Activated CD4-positive, alpha-beta T cell treated with anti-CD3 and anti-CD28 coated beads, Interleukin-2, amount 10 ng/mL, durations not matched to agents 7 days and 5 days (primary cell): ENCODE measurements around the gene ICA1L. TPM values are rescaled to one million over a fixed set of nuclear protein-coding genes. Genes with fewer than 3 reads are reported as not detected.
"Not testable (repeated sequence)": the region's sequence is repeated elsewhere in the genome, so short reads cannot be mapped to it uniquely, and the experiment has no call there.

ENCODE experiments used
- CTCF ChIA-PET: fragments of 350-600 bp; sonication (Branson Sonifier 250); formaldehyde crosslinking; loops from one replicate; lab custom pipeline; 2021; ENCODE audit warnings: antibody characterized with exemption; lab: Charles Lee
- POLR2A ChIA-PET: fragments of 350-600 bp; sonication (Branson Sonifier 250); formaldehyde crosslinking; loops from one replicate; lab custom pipeline; 2021; ENCODE audit warnings: antibody characterized with exemption; lab: Charles Lee
- DNase-seq: peaks from one replicate; pipeline ENCODE4 v3.0.0-alpha.2; 2020
- H3K27ac Mint-ChIP-seq: one replicate; pipeline ENCODE4 v1.8.0; 2021; ENCODE audit warnings: mild to moderate bottlenecking, moderate library complexity, mixed read lengths
- H3K27me3 Mint-ChIP-seq: one replicate; pipeline ENCODE4 v1.8.0; 2021; ENCODE audit warnings: mixed read lengths
- H3K36me3 Mint-ChIP-seq: one replicate; pipeline ENCODE4 v1.8.0; 2021; ENCODE audit warnings: low read depth, mixed read lengths
- H3K4me1 Mint-ChIP-seq: one replicate; pipeline ENCODE4 v1.8.0; 2021; ENCODE audit warnings: mixed read lengths
- H3K4me3 Mint-ChIP-seq: one replicate; pipeline ENCODE4 v1.8.0; 2021; ENCODE audit warnings: mild to moderate bottlenecking, moderate library complexity, mixed read lengths
- H3K9me3 Mint-ChIP-seq: one replicate; pipeline ENCODE4 v1.8.0; 2021; ENCODE audit warnings: mixed read lengths
- total RNA-seq, 2 experiments: library from RNA; stranded (reverse); gene quantifications; one replicate each; pipeline ENCODE4 v1.2.3, GENCODE V29; 2021

Gene ICA1L
- total RNA-seq: 1 to 10 TPM; 6.6 to 7.6 TPM

GRCh38 chr2:202871300-202872141, at the start of gene ICA1L:
Gene ICA1L (minus strand): TSS chr2:202871766. CDS start chr2:202829009, 42,757 bp downstream.
- POLR2A ChIA-PET: interaction anchor here (0.6 kb wide), 1 partner anchor 380 kb away, joined by 3 read pairs; no protein-coding TSS in a partner anchor
- H3K36me3 Mint-ChIP-seq: no peaks in the 10 kb centered on the region
- DNase-seq: peak; percentile 66
- no peaks in the 10 kb centered on the region for H3K9me3 Mint-ChIP-seq
- peak within 1 kb of the TSS; percentile 88 for H3K4me3 Mint-ChIP-seq
- H3K4me1 Mint-ChIP-seq: peaks cover 12% of the 10 kb centered on the region
- H3K27ac Mint-ChIP-seq: peak within 1 kb of the TSS; percentile 90
- CTCF ChIA-PET: interaction anchor here (0.6 to 1.5 kb wide), 9 partner anchors 9 to 944 kb away, joined by 3 to 5 read pairs (median 3); no protein-coding TSS in a partner anchor
- no peaks in the 10 kb centered on the region for H3K27me3 Mint-ChIP-seq

- no peak overlapping the region for H3K27ac Mint-ChIP-seq
- no peak for DNase-seq
- CTCF ChIA-PET: no interaction called here
- no peaks in the 10 kb centered on the region for H3K9me3 Mint-ChIP-seq
- H3K27me3 Mint-ChIP-seq: no peaks in the 10 kb centered on the region
- H3K4me1 Mint-ChIP-seq: no peaks in the 10 kb centered on the region
- no peak overlapping the region for H3K4me3 Mint-ChIP-seq
- POLR2A ChIA-PET: no interaction called here
- H3K36me3 Mint-ChIP-seq: peaks cover 5% of the 10 kb centered on the region
These were observed 47.3 kb upstream of the ICA1L start for GRCh38 chr2:202918860-202919259.

- Mint-ChIP-seq H3K27ac (peak overlapping the region; percentile 97), H3K4me3 (peak overlapping the region; percentile 92), H3K4me1 (peaks cover 36% of the 10 kb centered on the region)
- H3K9me3 Mint-ChIP-seq, H3K36me3 Mint-ChIP-seq, POLR2A ChIA-PET, DNase-seq, H3K27me3 Mint-ChIP-seq: not testable (repeated sequence)
- CTCF ChIA-PET: interaction anchor here (1.2 to 1.4 kb wide), 2 partner anchors 13 to 326 kb away, joined by 4 read pairs; partner anchors contain the start of gene CYP20A1
These were observed 41.0 kb upstream of the ICA1L start for GRCh38 chr2:202912342-202913201.

GRCh38 chr2:202911512-202912341, 40.2 kb upstream of the ICA1L start, which contains the start of the genes CARF and WDR12:
Gene CARF (plus strand): TSS chr2:202912275. CDS start chr2:202941903, 29,628 bp downstream.
Gene WDR12 (minus strand): TSS chr2:202911673. CDS start chr2:202911476, 197 bp downstream.
- POLR2A ChIA-PET: interaction anchor here (0.7 kb wide), 1 partner anchor 1026 kb away, joined by 7 read pairs; no protein-coding TSS in a partner anchor
- no peaks in the 10 kb centered on the region for H3K27me3 Mint-ChIP-seq
- peak within 1 kb of the TSS; percentile 97 for H3K27ac Mint-ChIP-seq
- DNase-seq: peak; percentile 93
- H3K36me3 Mint-ChIP-seq: peaks cover 6% of the 10 kb centered on the region
- peaks cover 36% of the 10 kb centered on the region for H3K4me1 Mint-ChIP-seq
- CTCF ChIA-PET: interaction anchor here (1.2 to 1.8 kb wide), 3 partner anchors 11 to 327 kb away, joined by 4 to 7 read pairs (median 4); partner anchors contain the start of gene CYP20A1
- peak within 1 kb of the TSS; percentile 92 for H3K4me3 Mint-ChIP-seq
- H3K9me3 Mint-ChIP-seq: no peaks in the 10 kb centered on the region

GRCh38 chr2:202911203-202911511, 39.6 kb upstream of the ICA1L start:
- ChIA-PET CTCF (interaction anchor here (1.2 to 1.8 kb wide), 3 partner anchors 11 to 327 kb away, joined by 4 to 7 read pairs (median 4); partner anchors contain the start of gene CYP20A1), POLR2A (interaction anchor here (0.7 kb wide), 1 partner anchor 1025 kb away, joined by 7 read pairs; no protein-coding TSS in a partner anchor)
- no peak for DNase-seq
- no peaks in the 10 kb centered on the region for H3K9me3 Mint-ChIP-seq
- peaks cover 10% of the 10 kb centered on the region for H3K36me3 Mint-ChIP-seq
- peaks cover 36% of the 10 kb centered on the region for H3K4me1 Mint-ChIP-seq
- H3K27ac Mint-ChIP-seq: peak overlapping the region; percentile 97
- H3K4me3 Mint-ChIP-seq: peak overlapping the region; percentile 92
- no peaks in the 10 kb centered on the region for H3K27me3 Mint-ChIP-seq

- Mint-ChIP-seq H3K4me1 (peaks cover 36% of the 10 kb centered on the region), H3K4me3 (peak overlapping the region; percentile 92), H3K36me3 (peaks cover 14% of the 10 kb centered on the region), H3K27ac (peak overlapping the region; percentile 97), H3K27me3 (no peaks in the 10 kb centered on the region), H3K9me3 (peaks cover under 1% of the 10 kb centered on the region)
- CTCF ChIA-PET: interaction anchor here (1.1 to 1.8 kb wide), 3 partner anchors 12 to 24 kb away, joined by 3 to 7 read pairs (median 4); no protein-coding TSS in a partner anchor
- DNase-seq: no peak
- POLR2A ChIA-PET: no interaction called here
These were observed 39.1 kb upstream of the ICA1L start for GRCh38 chr2:202910698-202911097.

- DNase-seq, H3K9me3 Mint-ChIP-seq, H3K27ac Mint-ChIP-seq, H3K27me3 Mint-ChIP-seq, POLR2A ChIA-PET: not testable (repeated sequence)
- Mint-ChIP-seq H3K4me3 (peak overlapping the region; percentile 92), H3K4me1 (peaks cover 36% of the 10 kb centered on the region), H3K36me3 (peaks cover 18% of the 10 kb centered on the region)
- CTCF ChIA-PET: interaction anchor here (1.1 to 1.8 kb wide), 3 partner anchors 12 to 40 kb away, joined by 3 to 7 read pairs (median 4); no protein-coding TSS in a partner anchor
These were observed 38.7 kb upstream of the ICA1L start for GRCh38 chr2:202910250-202910649.

- Mint-ChIP-seq H3K4me1 (peaks cover 37% of the 10 kb centered on the region), H3K27ac (no peak overlapping the region), H3K9me3 (peaks cover 8% of the 10 kb centered on the region), H3K4me3 (peak overlapping the region; percentile 92), H3K36me3 (peaks cover 23% of the 10 kb centered on the region), H3K27me3 (no peaks in the 10 kb centered on the region)
- no peak for DNase-seq
- ChIA-PET POLR2A (interaction anchor here (0.5 kb wide), 1 partner anchor 205 kb away, joined by 4 read pairs; no protein-coding TSS in a partner anchor), CTCF (interaction anchor here (0.6 to 1.6 kb wide), 7 partner anchors 13 to 740 kb away, joined by 3 to 4 read pairs (median 3); no protein-coding TSS in a partner anchor)
These were observed 38.0 kb upstream of the ICA1L start for GRCh38 chr2:202909394-202910192.

- Mint-ChIP-seq H3K27me3 (no peaks in the 10 kb centered on the region), H3K9me3 (peaks cover 12% of the 10 kb centered on the region), H3K4me3 (no peak overlapping the region), H3K27ac (no peak overlapping the region), H3K36me3 (peaks cover 33% of the 10 kb centered on the region), H3K4me1 (peaks cover 40% of the 10 kb centered on the region)
- ChIA-PET POLR2A (no interaction called here), CTCF (interaction anchor here (0.8 kb wide), 1 partner anchor 14 kb away, joined by 4 read pairs; no protein-coding TSS in a partner anchor)
- no peak for DNase-seq
These were observed 36.6 kb upstream of the ICA1L start for GRCh38 chr2:202908186-202908585.

GRCh38 chr2:202905507-202905906, 33.9 kb upstream of the ICA1L start:
- CTCF ChIA-PET, H3K4me3 Mint-ChIP-seq, H3K27ac Mint-ChIP-seq, DNase-seq, POLR2A ChIA-PET, H3K27me3 Mint-ChIP-seq: not testable (repeated sequence)
- H3K9me3 Mint-ChIP-seq: peaks cover 12% of the 10 kb centered on the region
- peaks cover 37% of the 10 kb centered on the region for H3K36me3 Mint-ChIP-seq
- peaks cover 33% of the 10 kb centered on the region for H3K4me1 Mint-ChIP-seq

GRCh38 chr2:202885190-202885589, 13.6 kb upstream of the ICA1L start:
- POLR2A ChIA-PET: no interaction called here
- Mint-ChIP-seq H3K27me3 (no peaks in the 10 kb centered on the region), H3K4me3 (no peak overlapping the region), H3K9me3 (no peaks in the 10 kb centered on the region), H3K27ac (no peak overlapping the region), H3K36me3 (peaks cover 30% of the 10 kb centered on the region), H3K4me1 (no peaks in the 10 kb centered on the region)
- DNase-seq: no peak
- CTCF ChIA-PET: no interaction called here
